Tibial artery (tissue), 4 donors: ENCODE measurements around the gene NUP42.

Source experiments
- DNase-seq, 2 donors: peaks; one replicate each; pipeline ENCODE4 v3.0.0-alpha.2; 2019
- H3K27ac ChIP-seq, 2 donors: fragments of 200-600 bp; sonication (generic) in 1 of 2; 1 replicate in 1 of 2; 2 replicates in 1 of 2; pipeline ENCODE4 v1.5.1; 2018 to 2019; ENCODE audit warnings: mild to moderate bottlenecking in 1 of 2
- H3K27me3 ChIP-seq, 2 donors: fragments of 200-600 bp; sonication (generic) in 1 of 2; one replicate each; pipeline versions ENCODE4 v1.5.1 to v1.6.0; 2016 to 2019
- H3K36me3 ChIP-seq, 3 donors: fragments of 200-600 bp; sonication (generic) in 2 of 3; one replicate each; pipeline ENCODE4 v1.5.1; 2016 to 2019; ENCODE audit warnings: mild to moderate bottlenecking in 2 of 3
- H3K4me1 ChIP-seq, 4 donors: fragments of 200-600 bp; sonication (generic) in 2 of 4; 1 replicate in 3 of 4; 2 replicates in 1 of 4; pipeline ENCODE4 v1.5.1; 2016 to 2019
- H3K4me3 ChIP-seq, 2 donors: fragments of 200-600 bp; sonication (generic) in 1 of 2; 1 replicate in 1 of 2; 2 replicates in 1 of 2; pipeline ENCODE4 v1.5.1; 2018 to 2019; ENCODE audit warnings: mild to moderate bottlenecking in 2 of 2
- H3K9me3 ChIP-seq, 3 donors: fragments of 200-600 bp; sonication (generic) in 1 of 3; one replicate each; pipeline ENCODE4 v1.5.1; 2016 to 2019
- intact Hi-C: fragments of 100-400 bp; cut with DNase I; formaldehyde crosslinking; loops from one replicate; pipeline ENCODE4 v1.15.0; 2023; ENCODE audit warnings: low total_unique reads
- TF ChIP-seq, protein P1 (sequence below), 2 experiments: fragments of 200-600 bp in 1 of 2; fragments of 450-650 bp in 1 of 2; IDR thresholded peaks; one replicate each; pipeline ENCODE4 v1.5.1; 2017 to 2019; ENCODE audit warnings: antibody characterized with exemption in 2 of 2, mild to moderate bottlenecking in 1 of 2, moderate library complexity in 1 of 2

The NUP42 gene

GRCh38 chr7:23158546-23158945 is 23.3 kb upstream of the NUP42 start:
- TF ChIP-seq, protein P1, sequence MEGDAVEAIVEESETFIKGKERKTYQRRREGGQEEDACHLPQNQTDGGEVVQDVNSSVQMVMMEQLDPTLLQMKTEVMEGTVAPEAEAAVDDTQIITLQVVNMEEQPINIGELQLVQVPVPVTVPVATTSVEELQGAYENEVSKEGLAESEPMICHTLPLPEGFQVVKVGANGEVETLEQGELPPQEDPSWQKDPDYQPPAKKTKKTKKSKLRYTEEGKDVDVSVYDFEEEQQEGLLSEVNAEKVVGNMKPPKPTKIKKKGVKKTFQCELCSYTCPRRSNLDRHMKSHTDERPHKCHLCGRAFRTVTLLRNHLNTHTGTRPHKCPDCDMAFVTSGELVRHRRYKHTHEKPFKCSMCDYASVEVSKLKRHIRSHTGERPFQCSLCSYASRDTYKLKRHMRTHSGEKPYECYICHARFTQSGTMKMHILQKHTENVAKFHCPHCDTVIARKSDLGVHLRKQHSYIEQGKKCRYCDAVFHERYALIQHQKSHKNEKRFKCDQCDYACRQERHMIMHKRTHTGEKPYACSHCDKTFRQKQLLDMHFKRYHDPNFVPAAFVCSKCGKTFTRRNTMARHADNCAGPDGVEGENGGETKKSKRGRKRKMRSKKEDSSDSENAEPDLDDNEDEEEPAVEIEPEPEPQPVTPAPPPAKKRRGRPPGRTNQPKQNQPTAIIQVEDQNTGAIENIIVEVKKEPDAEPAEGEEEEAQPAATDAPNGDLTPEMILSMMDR (IDR thresholded peaks at IDR 0.05) = no peak
- H3K36me3 ChIP-seq = peaks cover 16 to 40% (median 20%) of the 10 kb centered on the region in 3 donors
- intact Hi-C loops = no loop called here

DNA sequence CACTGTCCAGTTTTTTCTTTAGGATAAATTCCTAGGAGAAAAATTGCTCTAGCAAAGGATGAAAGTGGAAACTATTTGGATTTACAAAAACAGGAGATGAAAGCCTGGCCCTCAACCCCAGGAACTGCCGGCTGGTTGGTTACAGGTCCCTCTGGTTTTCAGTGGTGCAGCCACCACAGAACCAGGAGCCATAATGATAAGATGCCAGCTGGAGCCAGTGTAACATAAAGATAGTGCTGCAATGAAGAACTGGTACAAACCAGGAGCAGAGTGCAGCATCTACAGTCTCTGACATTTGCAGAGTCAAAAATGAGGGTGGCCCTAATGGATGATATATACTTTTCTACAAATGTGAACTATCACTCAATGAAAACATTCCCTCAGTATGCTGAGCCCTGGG is 20.4 kb upstream of the NUP42 start:
- no peaks in the 10 kb centered on the region for H3K9me3 ChIP-seq
- no peaks in the 10 kb centered on the region for H3K4me1 ChIP-seq
- H3K36me3 ChIP-seq = peaks cover 2 to 29% (median 13%) of the 10 kb centered on the region in 3 donors
- intact Hi-C loops = no loop called here
- no peak for DNase-seq
- TF ChIP-seq, protein P1 (IDR thresholded peaks at IDR 0.05) = no peak
- H3K4me3 ChIP-seq = no peak overlapping the region
- H3K27me3 ChIP-seq = no peaks in the 10 kb centered on the region
- H3K27ac ChIP-seq = no peak overlapping the region

More at GRCh38 chr7:23158546-23158945, 23.3 kb upstream of the NUP42 start:
- DNase-seq = no peak
- Histone ChIP-seq H3K4me1 (no peaks in the 10 kb centered on the region), H3K9me3 (no peaks in the 10 kb centered on the region), H3K27ac (no peak overlapping the region), H3K4me3 (no peak overlapping the region), H3K27me3 (no peaks in the 10 kb centered on the region)

- Histone ChIP-seq H3K4me1 (no peaks in the 10 kb centered on the region), H3K36me3 (peaks cover 0 to 28% (median 8%) of the 10 kb centered on the region in 3 donors), H3K4me3 (no peak overlapping the region), H3K27ac (no peak overlapping the region), H3K27me3 (no peaks in the 10 kb centered on the region), H3K9me3 (no peaks in the 10 kb centered on the region)
- intact Hi-C loops = no loop called here
- TF ChIP-seq, protein P1 (IDR thresholded peaks at IDR 0.05) = no peak
- no peak for DNase-seq
Observed at GRCh38 chr7:23164846-23165245, 17.0 kb upstream of the NUP42 start.

DNA sequence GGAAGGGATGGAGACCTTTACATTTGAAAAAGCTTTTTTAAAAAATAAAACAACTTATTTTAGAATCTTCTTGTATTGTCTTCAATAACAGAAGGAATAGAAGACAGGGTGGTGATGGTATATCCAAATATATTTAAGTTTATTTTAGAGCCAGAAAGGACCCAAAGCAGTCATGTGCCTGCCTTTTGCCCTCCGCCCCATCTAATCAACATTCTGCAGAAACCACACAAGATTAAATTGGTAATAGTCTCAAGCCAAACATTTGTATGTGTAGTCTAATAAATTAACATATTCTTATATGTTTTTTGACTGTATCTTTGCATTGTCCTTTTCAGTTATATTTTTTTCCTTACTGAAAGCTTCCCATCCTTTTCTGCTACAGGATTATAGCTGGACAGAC is 16.5 kb upstream of the NUP42 start:
- peaks cover 0 to 32% (median 8%) of the 10 kb centered on the region in 3 donors for H3K36me3 ChIP-seq
- TF ChIP-seq, protein P1 (IDR thresholded peaks at IDR 0.05) = no peak
- intact Hi-C loops = no loop called here

GRCh38 chr7:23167691-23168090 is 14.2 kb upstream of the NUP42 start:
- Histone ChIP-seq H3K27ac (no peak overlapping the region), H3K9me3 (no peaks in the 10 kb centered on the region), H3K4me1 (no peaks in the 10 kb centered on the region), H3K4me3 (no peak overlapping the region), H3K36me3 (peaks cover 0 to 38% (median 8%) of the 10 kb centered on the region in 3 donors), H3K27me3 (no peaks in the 10 kb centered on the region)
- intact Hi-C loops = no loop called here
- DNase-seq = no peak
- TF ChIP-seq, protein P1 (IDR thresholded peaks at IDR 0.05) = no peak

More for the DNA sequence above, 16.5 kb upstream of the NUP42 start:
- H3K27ac ChIP-seq = no peak overlapping the region
- no peak overlapping the region for H3K4me3 ChIP-seq
- no peak for DNase-seq
- no peaks in the 10 kb centered on the region for H3K4me1 ChIP-seq
- H3K27me3 ChIP-seq = no peaks in the 10 kb centered on the region
- H3K9me3 ChIP-seq = no peaks in the 10 kb centered on the region
